Measurements from ENCODE around the gene KLHL29. TPM values are rescaled to one million over a fixed set of nuclear protein-coding genes. Genes with fewer than 3 reads are reported as not detected.

The KLHL29 gene
- total RNA-seq, 2 donors from 2014 or later = 1.0 to 2.4 TPM

DNA sequence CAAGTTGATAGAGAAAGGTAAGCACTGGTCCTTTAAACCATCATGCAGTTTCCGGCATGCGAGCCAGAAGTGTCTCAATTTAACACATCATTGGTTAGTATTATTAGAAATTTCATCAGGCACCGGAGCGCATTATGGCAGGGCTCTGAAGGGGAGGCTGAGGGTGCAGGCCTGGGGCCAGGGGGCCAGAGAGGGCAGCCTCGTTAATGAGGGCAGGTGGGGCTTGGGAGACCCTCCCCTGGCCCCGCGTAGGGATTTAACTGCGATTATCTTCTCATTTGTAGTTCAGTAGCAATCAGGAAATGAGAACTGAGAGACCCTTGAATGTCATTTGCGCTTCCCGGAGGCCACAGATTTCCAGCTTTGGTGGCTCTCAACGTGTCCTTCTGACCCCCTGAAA lies 246.4 kb downstream of the KLHL29 start:
- Mint-ChIP-seq H3K27me3 (ENCODE audit: insufficient read depth) (no peaks in the 10 kb centered on the region), H3K9me3 (no peaks in the 10 kb centered on the region), H3K4me3 (no peak overlapping the region), H3K4me1 (peaks cover 10% of the 10 kb centered on the region), H3K27ac (no peak overlapping the region), H3K36me3 (ENCODE audit: low read depth) (no peaks in the 10 kb centered on the region)
- Histone ChIP-seq H3K27me3 (ENCODE audit: control insufficient read depth, insufficient read depth, low read length, poor library complexity, severe bottlenecking) (no peaks in the 10 kb centered on the region), H3K27ac (ENCODE audit: low read depth, low read length) (no peak overlapping the region), H3K9me3 (ENCODE audit: control insufficient read depth, low read length) (no peaks in the 10 kb centered on the region), H3K36me3 (ENCODE audit: control insufficient read depth, insufficient read depth, low read length) (no peaks in the 10 kb centered on the region), H3K4me1 (ENCODE audit: control insufficient read depth, insufficient read depth, low read length) (no peaks in the 10 kb centered on the region), H3K4me3 (ENCODE audit: low read length) (no peak overlapping the region), H3K9ac (ENCODE audit: extremely low read depth, low read length, poor library complexity, severe bottlenecking) (no peak overlapping the region)
- 88 to 89% methylated on average over 11 of the region's 11 CpGs for WGBS, 2 experiments (ENCODE audit: insufficient coverage in 1 of 2, insufficient read length in 1 of 2)
- TF ChIP-seq, protein P1, sequence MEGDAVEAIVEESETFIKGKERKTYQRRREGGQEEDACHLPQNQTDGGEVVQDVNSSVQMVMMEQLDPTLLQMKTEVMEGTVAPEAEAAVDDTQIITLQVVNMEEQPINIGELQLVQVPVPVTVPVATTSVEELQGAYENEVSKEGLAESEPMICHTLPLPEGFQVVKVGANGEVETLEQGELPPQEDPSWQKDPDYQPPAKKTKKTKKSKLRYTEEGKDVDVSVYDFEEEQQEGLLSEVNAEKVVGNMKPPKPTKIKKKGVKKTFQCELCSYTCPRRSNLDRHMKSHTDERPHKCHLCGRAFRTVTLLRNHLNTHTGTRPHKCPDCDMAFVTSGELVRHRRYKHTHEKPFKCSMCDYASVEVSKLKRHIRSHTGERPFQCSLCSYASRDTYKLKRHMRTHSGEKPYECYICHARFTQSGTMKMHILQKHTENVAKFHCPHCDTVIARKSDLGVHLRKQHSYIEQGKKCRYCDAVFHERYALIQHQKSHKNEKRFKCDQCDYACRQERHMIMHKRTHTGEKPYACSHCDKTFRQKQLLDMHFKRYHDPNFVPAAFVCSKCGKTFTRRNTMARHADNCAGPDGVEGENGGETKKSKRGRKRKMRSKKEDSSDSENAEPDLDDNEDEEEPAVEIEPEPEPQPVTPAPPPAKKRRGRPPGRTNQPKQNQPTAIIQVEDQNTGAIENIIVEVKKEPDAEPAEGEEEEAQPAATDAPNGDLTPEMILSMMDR (conservative IDR thresholded peaks at IDR 0.05) = no peak
- DNase-seq = no peak

DNA sequence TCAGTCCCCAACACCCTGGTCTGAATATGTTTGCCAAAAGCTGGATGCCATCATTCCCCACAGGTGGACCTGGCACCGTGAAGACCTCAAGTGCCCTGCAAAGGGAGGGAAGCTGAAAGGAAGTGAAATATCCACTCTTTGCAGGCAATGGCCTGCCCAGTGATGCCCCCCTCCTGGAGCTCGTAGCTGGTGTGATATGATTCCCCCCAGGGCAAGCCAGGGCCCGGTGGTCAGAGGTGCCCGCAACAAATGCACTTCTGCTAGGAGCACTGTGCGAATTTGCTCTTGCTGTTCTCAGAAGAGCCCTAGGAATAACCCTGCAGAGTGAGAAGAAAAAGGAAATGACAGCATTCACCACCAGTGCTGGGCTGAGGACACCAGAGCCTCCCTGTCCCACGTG lies 247.4 kb downstream of the KLHL29 start:
- H3K4me1 ChIP-seq (ENCODE audit: control insufficient read depth, insufficient read depth, low read length) = peaks cover 7% of the 10 kb centered on the region
- peaks cover 20% of the 10 kb centered on the region for H3K4me1 Mint-ChIP-seq

DNA sequence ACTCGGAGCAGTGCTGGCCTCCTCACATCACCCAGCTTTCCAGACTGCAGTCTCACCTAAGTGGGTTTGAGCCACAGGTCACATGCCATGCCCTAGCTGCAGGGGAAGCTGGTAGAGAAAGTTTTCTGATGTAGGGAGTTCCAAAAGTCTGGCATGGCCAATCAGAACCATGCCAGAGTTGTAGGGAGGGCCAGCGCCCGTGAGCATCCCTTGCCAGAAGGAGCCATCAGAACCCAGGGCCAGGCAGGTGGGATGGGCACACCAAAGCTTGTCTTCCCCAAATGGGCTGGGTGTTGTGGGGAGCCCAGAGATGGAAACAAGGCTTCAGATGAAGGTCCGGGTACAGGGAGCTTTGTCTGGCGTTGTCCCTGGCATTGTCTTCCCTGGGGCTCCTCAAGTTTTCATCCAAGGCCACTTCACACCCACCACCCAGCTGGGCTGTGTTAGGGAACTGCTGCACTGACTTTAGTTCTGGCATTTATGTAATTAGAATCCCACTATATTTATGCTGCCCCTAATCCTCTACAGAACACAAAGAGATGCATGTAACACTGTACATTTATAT lies 247.9 kb downstream of the KLHL29 start:
- Mint-ChIP-seq H3K36me3 (ENCODE audit: low read depth) (no peaks in the 10 kb centered on the region), H3K27ac (no peak overlapping the region), H3K27me3 (ENCODE audit: insufficient read depth) (no peaks in the 10 kb centered on the region), H3K4me1 (peaks cover 25% of the 10 kb centered on the region), H3K9me3 (no peaks in the 10 kb centered on the region), H3K4me3 (no peak overlapping the region)
- Histone ChIP-seq H3K4me3 (ENCODE audit: low read length) (no peak overlapping the region), H3K27me3 (ENCODE audit: control insufficient read depth, insufficient read depth, low read length, poor library complexity, severe bottlenecking) (no peaks in the 10 kb centered on the region), H3K27ac (ENCODE audit: low read depth, low read length) (no peak overlapping the region), H3K36me3 (ENCODE audit: control insufficient read depth, insufficient read depth, low read length) (no peaks in the 10 kb centered on the region), H3K4me1 (ENCODE audit: control insufficient read depth, insufficient read depth, low read length) (peaks cover 12% of the 10 kb centered on the region), H3K9me3 (ENCODE audit: control insufficient read depth, low read length) (no peaks in the 10 kb centered on the region), H3K9ac (ENCODE audit: extremely low read depth, low read length, poor library complexity, severe bottlenecking) (no peak overlapping the region)
- TF ChIP-seq, protein P1 (conservative IDR thresholded peaks at IDR 0.05) = no peak
- no peak for DNase-seq
- WGBS, 2 experiments (ENCODE audit: insufficient coverage in 1 of 2, insufficient read length in 1 of 2) = 88 to 92% methylated on average over 2 to 5 of the region's 5 CpGs

More for the DNA sequence above, 247.4 kb downstream of the KLHL29 start:
- no peak for DNase-seq
- TF ChIP-seq, protein P1 (conservative IDR thresholded peaks at IDR 0.05) = no peak
- H3K9me3 ChIP-seq (ENCODE audit: control insufficient read depth, low read length) = no peaks in the 10 kb centered on the region
- no peak overlapping the region for H3K4me3 ChIP-seq (ENCODE audit: low read length)
- H3K9ac ChIP-seq (ENCODE audit: extremely low read depth, low read length, poor library complexity, severe bottlenecking) = no peak overlapping the region
- Mint-ChIP-seq H3K27me3 (ENCODE audit: insufficient read depth) (no peaks in the 10 kb centered on the region), H3K36me3 (ENCODE audit: low read depth) (no peaks in the 10 kb centered on the region), H3K9me3 (no peaks in the 10 kb centered on the region), H3K4me3 (no peak overlapping the region), H3K27ac (no peak overlapping the region)
- no peaks in the 10 kb centered on the region for H3K27me3 ChIP-seq (ENCODE audit: control insufficient read depth, insufficient read depth, low read length, poor library complexity, severe bottlenecking)
- 73 to 80% methylated on average over 3 to 6 of the region's 6 CpGs for WGBS, 2 experiments (ENCODE audit: insufficient coverage in 1 of 2, insufficient read length in 1 of 2)
- no peaks in the 10 kb centered on the region for H3K36me3 ChIP-seq (ENCODE audit: control insufficient read depth, insufficient read depth, low read length)
- no peak overlapping the region for H3K27ac ChIP-seq (ENCODE audit: low read depth, low read length)

Data from endodermal cell (in vitro differentiated cells).